ACC112 (cell line): ENCODE data around the gene DLG1.

Experiments
- H2AFZ ChIP-seq: fragments of 200-600 bp; sonication (generic); one replicate; pipeline ENCODE4 v1.6.0; 2017; ENCODE audit warnings: antibody characterized with exemption, low read length; ENCODE audit not compliant: unreplicated experiment
- H3K27ac ChIP-seq: fragments of 200-600 bp; sonication (generic); 2 replicates; pipeline ENCODE4 v1.5.1; 2014; ENCODE audit warnings: low read depth, mild to moderate bottlenecking, antibody characterized with exemption, low read length, moderate library complexity
- H3K27me3 ChIP-seq: fragments of 200-600 bp; sonication (generic); 2 replicates; pipeline ENCODE4 v1.6.1; 2014; ENCODE audit warnings: mild to moderate bottlenecking, antibody characterized with exemption, low read length, moderate library complexity, mixed read lengths; ENCODE audit not compliant: insufficient read depth
- H3K36me3 ChIP-seq: fragments of 200-600 bp; sonication (generic); 2 replicates; pipeline ENCODE4 v1.6.1; 2016; ENCODE audit warnings: mild to moderate bottlenecking, antibody characterized with exemption, low read length, moderate library complexity, mixed read lengths; ENCODE audit not compliant: insufficient read depth
- H3K4me1 ChIP-seq: fragments of 200-600 bp; sonication (generic); one replicate; pipeline ENCODE4 v1.6.1; 2016; ENCODE audit warnings: low read length, mixed read lengths; ENCODE audit not compliant: insufficient read depth, unreplicated experiment, control insufficient read depth
- H3K4me3 ChIP-seq: fragments of 200-600 bp; sonication (generic); 2 replicates; pipeline ENCODE4 v1.5.1; 2014; ENCODE audit warnings: mild to moderate bottlenecking, low read depth, low read length
- H3K79me2 ChIP-seq: fragments of 200-600 bp; sonication (generic); one replicate; pipeline ENCODE4 v1.6.0; 2016; ENCODE audit warnings: low read length; ENCODE audit not compliant: control insufficient read depth, unreplicated experiment, insufficient read depth

DLG1 gene

GRCh38 chr3:197337214-197337613, 38.8 kb upstream of the DLG1 start:
- no peaks in the 10 kb centered on the region for H3K27me3 ChIP-seq
- no peak overlapping the region for H2AFZ ChIP-seq
- no peaks in the 10 kb centered on the region for H3K79me2 ChIP-seq
- no peak overlapping the region for H3K27ac ChIP-seq
- H3K36me3 ChIP-seq = no peaks in the 10 kb centered on the region
- peaks cover 10% of the 10 kb centered on the region for H3K4me1 ChIP-seq
- no peak overlapping the region for H3K4me3 ChIP-seq

- Histone ChIP-seq H3K36me3 (no peaks in the 10 kb centered on the region), H3K4me3 (no peak overlapping the region), H3K27ac (no peak overlapping the region), H3K27me3 (no peaks in the 10 kb centered on the region), H3K79me2 (no peaks in the 10 kb centered on the region), H3K4me1 (peaks cover 10% of the 10 kb centered on the region), H2AFZ (no peak overlapping the region)
Measured at GRCh38 chr3:197336348-197336747, 37.9 kb upstream of the DLG1 start.

DNA sequence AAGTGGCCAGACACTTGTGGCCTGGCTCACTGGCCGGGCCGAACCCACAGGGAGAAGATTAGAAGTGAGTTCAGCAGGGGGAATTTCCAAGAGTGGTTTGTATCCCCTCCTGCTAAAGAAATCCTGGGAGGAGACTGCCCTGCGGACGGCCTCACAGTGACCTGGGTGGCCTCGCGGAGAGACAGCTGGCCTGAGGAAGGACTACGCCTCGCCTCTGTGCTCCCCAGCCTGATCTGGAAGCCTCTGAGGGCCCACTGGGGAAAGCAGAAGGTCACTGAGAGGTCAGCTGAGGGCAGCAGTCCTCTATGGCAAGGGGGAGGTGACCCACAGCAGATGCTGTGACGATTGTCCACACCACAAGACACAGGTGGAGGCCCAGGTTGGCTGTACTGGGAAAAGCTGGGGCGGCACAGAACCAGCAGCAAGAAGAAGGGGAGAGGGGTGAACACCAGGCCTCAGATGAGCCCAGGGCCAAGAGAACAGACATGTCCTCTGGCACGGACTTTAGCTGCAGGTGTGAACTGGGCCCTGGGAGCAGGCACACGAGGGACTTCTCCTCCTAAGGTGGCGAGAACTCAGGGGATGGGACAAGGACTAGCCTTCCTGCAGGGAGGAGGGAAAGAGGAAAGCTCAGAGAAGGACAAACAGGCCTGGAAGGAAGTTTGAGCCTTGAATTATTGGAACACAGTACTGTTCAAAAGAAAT, 37.2 kb upstream of the DLG1 start:
- H3K36me3 ChIP-seq = no peaks in the 10 kb centered on the region
- H2AFZ ChIP-seq = no peak overlapping the region
- peaks cover 10% of the 10 kb centered on the region for H3K4me1 ChIP-seq
- no peak overlapping the region for H3K4me3 ChIP-seq
- no peak overlapping the region for H3K27ac ChIP-seq
- no peaks in the 10 kb centered on the region for H3K27me3 ChIP-seq
- no peaks in the 10 kb centered on the region for H3K79me2 ChIP-seq

- no peak overlapping the region for H3K4me3 ChIP-seq
- no peaks in the 10 kb centered on the region for H3K27me3 ChIP-seq
- no peak overlapping the region for H2AFZ ChIP-seq
- no peaks in the 10 kb centered on the region for H3K36me3 ChIP-seq
- H3K4me1 ChIP-seq = no peaks in the 10 kb centered on the region
- no peak overlapping the region for H3K27ac ChIP-seq
- no peaks in the 10 kb centered on the region for H3K79me2 ChIP-seq
Measured at GRCh38 chr3:197333901-197334639, 35.7 kb upstream of the DLG1 start.

GRCh38 chr3:197331131-197331530, 32.7 kb upstream of the DLG1 start:
- Histone ChIP-seq H3K4me1 (no peaks in the 10 kb centered on the region), H2AFZ (no peak overlapping the region), H3K27me3 (no peaks in the 10 kb centered on the region), H3K27ac (no peak overlapping the region), H3K79me2 (no peaks in the 10 kb centered on the region), H3K36me3 (no peaks in the 10 kb centered on the region), H3K4me3 (no peak overlapping the region)

GRCh38 chr3:197329382-197329781, 31.0 kb upstream of the DLG1 start:
- Histone ChIP-seq H3K4me3 (no peak overlapping the region), H3K79me2 (no peaks in the 10 kb centered on the region), H3K4me1 (no peaks in the 10 kb centered on the region), H3K36me3 (no peaks in the 10 kb centered on the region), H3K27ac (no peak overlapping the region), H3K27me3 (no peaks in the 10 kb centered on the region), H2AFZ (no peak overlapping the region)

GRCh38 chr3:197328198-197328597, 29.8 kb upstream of the DLG1 start:
- no peaks in the 10 kb centered on the region for H3K79me2 ChIP-seq
- H3K4me1 ChIP-seq = no peaks in the 10 kb centered on the region
- no peak overlapping the region for H3K4me3 ChIP-seq
- no peaks in the 10 kb centered on the region for H3K36me3 ChIP-seq
- no peak overlapping the region for H3K27ac ChIP-seq
- H3K27me3 ChIP-seq = no peaks in the 10 kb centered on the region
- no peak overlapping the region for H2AFZ ChIP-seq

GRCh38 chr3:197327701-197328100, 29.3 kb upstream of the DLG1 start:
- Histone ChIP-seq H3K79me2 (no peaks in the 10 kb centered on the region), H3K27ac (no peak overlapping the region), H2AFZ (no peak overlapping the region), H3K27me3 (no peaks in the 10 kb centered on the region), H3K4me1 (no peaks in the 10 kb centered on the region), H3K36me3 (no peaks in the 10 kb centered on the region), H3K4me3 (no peak overlapping the region)

- Histone ChIP-seq H3K4me1 (no peaks in the 10 kb centered on the region), H3K4me3 (no peak overlapping the region), H3K36me3 (no peaks in the 10 kb centered on the region), H3K27ac (no peak overlapping the region), H3K79me2 (no peaks in the 10 kb centered on the region), H2AFZ (no peak overlapping the region), H3K27me3 (no peaks in the 10 kb centered on the region)
Measured at GRCh38 chr3:197325773-197326172, 27.4 kb upstream of the DLG1 start.

DNA sequence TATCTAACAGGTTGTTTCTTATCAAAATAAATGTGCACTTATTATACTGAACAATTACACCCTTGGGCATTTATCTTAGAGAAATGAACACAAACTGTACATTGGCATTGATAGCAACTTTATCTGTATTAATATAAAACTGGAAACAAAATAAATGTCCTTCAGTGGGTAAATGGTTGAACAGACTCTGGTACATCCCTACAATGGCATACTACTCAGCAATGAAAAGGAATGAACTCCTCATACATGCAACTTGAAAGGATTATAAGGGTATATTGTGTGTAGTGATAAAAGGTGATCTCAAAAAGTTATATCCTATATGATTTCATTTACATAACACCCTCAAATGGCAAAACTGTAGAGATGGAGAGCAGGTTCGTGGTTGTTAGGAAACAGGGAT, 23.7 kb upstream of the DLG1 start:
- H3K79me2 ChIP-seq = no peaks in the 10 kb centered on the region
- H3K27me3 ChIP-seq = no peaks in the 10 kb centered on the region
- peaks cover 7% of the 10 kb centered on the region for H3K4me1 ChIP-seq
- no peak overlapping the region for H2AFZ ChIP-seq
- no peak overlapping the region for H3K27ac ChIP-seq
- H3K4me3 ChIP-seq = no peak overlapping the region
- no peaks in the 10 kb centered on the region for H3K36me3 ChIP-seq

GRCh38 chr3:197320582-197320981, 22.2 kb upstream of the DLG1 start:
- no peaks in the 10 kb centered on the region for H3K27me3 ChIP-seq
- no peak overlapping the region for H2AFZ ChIP-seq
- no peak overlapping the region for H3K4me3 ChIP-seq
- no peaks in the 10 kb centered on the region for H3K79me2 ChIP-seq
- peaks cover 12% of the 10 kb centered on the region for H3K4me1 ChIP-seq
- no peaks in the 10 kb centered on the region for H3K36me3 ChIP-seq
- no peak overlapping the region for H3K27ac ChIP-seq
